Gastroesophageal sphincter (tissue), 4 donors: Measurements from ENCODE around the gene IRAK2. TPM values are rescaled to one million over a fixed set of nuclear protein-coding genes. Genes with fewer than 3 reads are reported as not detected.

ENCODE experiments used
- ATAC-seq: fragments of 150-250 bp; one replicate; pipeline ENCODE4 v1.9.1; 2016; ENCODE audit warnings: mild to moderate bottlenecking, moderate library complexity
- H3K27ac ChIP-seq, 4 donors: fragments of 200-600 bp; sonication (generic) in 3 of 4; 1 replicate in 3 of 4; 2 replicates in 1 of 4; pipeline ENCODE4 v1.5.1; 2016 to 2019
- H3K27me3 ChIP-seq: fragments of 200-600 bp; sonication (generic); one replicate; pipeline ENCODE4 v1.5.1; 2019
- H3K36me3 ChIP-seq, 2 donors: fragments of 200-600 bp; sonication (generic); one replicate each; pipeline ENCODE4 v1.5.1; 2019; ENCODE audit warnings: control low read depth in 1 of 2
- H3K4me1 ChIP-seq, 3 donors: fragments of 200-600 bp; sonication (generic); 1 replicate in 2 of 3; 2 replicates in 1 of 3; pipeline ENCODE4 v1.5.1; 2016 to 2019; ENCODE audit warnings: control low read depth in 2 of 3
- H3K4me3 ChIP-seq, 2 donors: fragments of 200-600 bp; sonication (generic); one replicate each; pipeline ENCODE4 v1.5.1; 2019; ENCODE audit warnings: mild to moderate bottlenecking in 1 of 2, moderate library complexity in 1 of 2
- H3K9me3 ChIP-seq, 3 donors: fragments of 200-600 bp; sonication (generic); one replicate each; pipeline ENCODE4 v1.5.1; 2017 to 2019; ENCODE audit warnings: control low read depth in 2 of 3
- CTCF ChIP-seq, 4 experiments: fragments of 200-600 bp in 2 of 4; fragments of 450-650 bp in 2 of 4; sonication (generic) in 1 of 4; IDR thresholded peaks; one replicate each; pipeline ENCODE4 v1.5.1; 2017 to 2019; ENCODE audit warnings: antibody characterized with exemption in 4 of 4, mild to moderate bottlenecking in 2 of 4, moderate library complexity in 2 of 4
- EP300 ChIP-seq: sonication (generic); formaldehyde crosslinking; IDR thresholded peaks from one replicate; pipeline ENCODE4 v1.6.1; 2017; ENCODE audit warnings: antibody characterized with exemption, mild to moderate bottlenecking
- POLR2A ChIP-seq, 2 donors: fragments of 450-650 bp; IDR thresholded peaks; one replicate each; pipeline ENCODE4 v1.6.1; 2017; ENCODE audit warnings: antibody characterized with exemption in 2 of 2, mild to moderate bottlenecking in 2 of 2, moderate library complexity in 1 of 2
- POLR2AphosphoS5 ChIP-seq: sonication (generic); formaldehyde crosslinking; IDR thresholded peaks from one replicate; pipeline ENCODE4 v1.6.1; 2017; ENCODE audit warnings: antibody characterized with exemption
- WGBS, 2 donors: methylation state at CpG; one replicate each; pipeline ENCODE4 v1.1.5; 2018; ENCODE audit warnings: low coverage in 1 of 2; 5-methylcytosine and 5-hydroxymethylcytosine counted together
- total RNA-seq, 4 donors: library from RNA; depleted of rRNA; stranded (reverse); fragments of >200 nt; gene quantifications; one replicate each; pipeline ENCODE4 v1.1.0, GENCODE V29; 2016

The IRAK2 gene
- total RNA-seq, 4 donors from 2014 or later, result 2.2 to 4.4 (median 3.3) TPM

DNA sequence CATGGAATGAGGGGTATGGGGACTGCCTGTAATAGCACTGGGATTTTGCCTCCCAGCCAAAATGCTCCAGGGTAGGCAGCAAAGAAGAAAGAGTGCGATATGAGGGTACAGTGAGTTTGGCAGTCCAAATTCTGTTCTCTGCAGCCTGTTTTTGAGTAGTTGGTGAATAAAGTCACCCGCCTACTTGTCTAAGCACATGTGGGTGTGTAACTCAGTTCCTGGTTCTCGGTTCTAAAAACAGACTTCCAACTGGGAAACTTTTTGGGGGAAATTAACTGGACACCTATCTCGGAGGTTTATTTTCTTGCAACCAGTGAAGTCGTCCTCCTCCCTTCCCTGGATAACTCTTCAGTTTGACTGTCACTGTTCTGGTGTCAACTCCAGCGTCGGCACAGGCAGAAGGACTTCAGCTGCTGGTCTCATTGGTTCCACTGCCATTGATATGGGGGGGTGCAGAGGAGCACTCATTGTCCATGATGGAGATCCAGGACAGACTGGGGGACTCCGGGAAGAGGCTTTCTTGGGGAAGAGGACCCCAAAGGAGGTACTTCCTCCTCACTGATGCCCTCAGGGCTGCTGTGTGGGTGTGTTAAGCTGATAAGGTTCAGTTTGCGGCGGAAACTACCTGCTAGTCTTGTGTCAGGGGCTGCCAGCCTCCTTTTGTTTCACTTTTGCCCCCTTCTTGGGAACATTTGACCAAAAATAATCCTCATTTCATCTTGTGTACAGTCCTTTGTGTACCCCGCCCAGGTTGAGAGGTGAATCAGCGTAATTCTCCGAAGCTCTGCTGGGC is 114.9 kb downstream of the IRAK2 start:
- Histone ChIP-seq H3K27ac (no peak overlapping the region), H3K4me3 (no peak overlapping the region), H3K27me3 (no peaks in the 10 kb centered on the region), H3K36me3 (peaks cover 0 to 93% of the 10 kb centered on the region in 2 donors), H3K9me3 (no peaks in the 10 kb centered on the region), H3K4me1 (peaks cover 0 to under 1% (median under 1%) of the 10 kb centered on the region in 3 donors)
- no peak for ATAC-seq
- 86 to 89% methylated on average over 6 to 9 of the region's 13 CpGs for WGBS, 2 donors
- TF ChIP-seq POLR2AphosphoS5 (no peak), CTCF (IDR thresholded peaks at IDR 0.05) (no peak), EP300 (no peak), POLR2A (IDR thresholded peaks at IDR 0.05) (no peak)

- Histone ChIP-seq H3K9me3 (no peaks in the 10 kb centered on the region), H3K4me3 (no peak overlapping the region), H3K4me1 (no peaks in the 10 kb centered on the region), H3K27me3 (no peaks in the 10 kb centered on the region), H3K36me3 (peaks cover 0 to 90% of the 10 kb centered on the region in 2 donors), H3K27ac (no peak overlapping the region)
- TF ChIP-seq POLR2AphosphoS5, result no peak
- no peak for TF ChIP-seq POLR2A (IDR thresholded peaks at IDR 0.05)
- no peak for TF ChIP-seq EP300
- TF ChIP-seq CTCF (IDR thresholded peaks at IDR 0.05), result no peak
- ATAC-seq, result no peak
- 71 to 75% methylated on average over 1 to 3 of the region's 5 CpGs for WGBS, 2 donors
These were observed 115.4 kb downstream of the IRAK2 start for GRCh38 chr3:10280177-10280529.

DNA sequence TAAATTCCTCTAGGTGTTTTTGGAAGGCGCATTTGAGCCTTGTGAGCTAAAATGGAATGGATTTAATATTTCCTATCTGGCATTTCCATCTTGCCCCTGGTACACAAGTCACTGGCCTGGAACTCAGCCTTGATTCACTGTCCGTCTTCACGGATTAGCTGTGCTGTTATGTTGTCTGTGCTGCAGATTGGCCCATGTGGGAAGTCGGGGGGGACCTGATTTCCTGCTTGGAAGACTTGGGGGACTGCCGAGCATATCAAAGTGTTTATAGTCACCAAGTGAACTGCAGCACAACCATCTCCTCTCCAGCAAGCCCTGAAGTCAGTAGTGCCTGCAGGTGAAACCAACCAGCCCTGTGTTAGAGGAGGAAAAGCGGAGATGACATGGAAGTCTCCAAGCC is 115.9 kb downstream of the IRAK2 start:
- 69 to 84% methylated on average over 4 to 5 of the region's 6 CpGs for WGBS, 2 donors
- Histone ChIP-seq H3K36me3 (peaks cover 0 to 89% of the 10 kb centered on the region in 2 donors), H3K27ac (no peak overlapping the region), H3K4me1 (no peaks in the 10 kb centered on the region), H3K9me3 (no peaks in the 10 kb centered on the region), H3K4me3 (no peak overlapping the region), H3K27me3 (no peaks in the 10 kb centered on the region)
- ATAC-seq, result no peak
- TF ChIP-seq POLR2AphosphoS5, result no peak
- TF ChIP-seq EP300, result no peak
- no peak for TF ChIP-seq CTCF (IDR thresholded peaks at IDR 0.05)
- no peak for TF ChIP-seq POLR2A (IDR thresholded peaks at IDR 0.05)

GRCh38 chr3:10281951-10282350 is 117.2 kb downstream of the IRAK2 start:
- no peak for ATAC-seq
- Histone ChIP-seq H3K9me3 (no peaks in the 10 kb centered on the region), H3K4me1 (no peaks in the 10 kb centered on the region), H3K27ac (no peak overlapping the region), H3K4me3 (no peak overlapping the region), H3K36me3 (peaks cover 0 to 87% of the 10 kb centered on the region in 2 donors), H3K27me3 (no peaks in the 10 kb centered on the region)
- 67 to 81% methylated on average over 3 of the region's 5 CpGs for WGBS, 2 donors
- TF ChIP-seq EP300 (no peak), POLR2A (IDR thresholded peaks at IDR 0.05) (no peak), CTCF (IDR thresholded peaks at IDR 0.05) (no peak), POLR2AphosphoS5 (no peak)

DNA sequence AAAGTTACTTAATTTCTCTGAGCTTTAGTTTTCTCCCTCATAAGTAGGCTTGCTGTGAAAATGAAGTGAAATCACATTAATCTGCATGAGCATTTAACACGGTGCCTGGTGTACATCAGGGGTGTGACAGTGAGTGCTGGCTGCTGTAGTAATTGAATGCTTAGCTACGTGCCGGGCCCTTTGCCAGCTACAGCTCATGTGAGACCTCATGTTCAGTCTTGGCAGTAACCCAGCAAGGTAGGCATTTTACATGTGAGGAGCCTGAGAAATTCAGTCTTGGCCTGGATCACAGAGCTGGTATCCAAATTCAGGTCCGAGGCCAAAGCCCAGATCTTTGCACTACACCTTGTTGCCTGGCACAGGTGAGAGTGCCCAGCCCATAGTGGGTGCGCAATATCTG is 118.9 kb downstream of the IRAK2 start:
- TF ChIP-seq EP300, result no peak
- TF ChIP-seq CTCF (IDR thresholded peaks at IDR 0.05), result no peak
- no peak for TF ChIP-seq POLR2A (IDR thresholded peaks at IDR 0.05)
- no peak for TF ChIP-seq POLR2AphosphoS5
- Histone ChIP-seq H3K9me3 (no peaks in the 10 kb centered on the region), H3K4me3 (no peak overlapping the region), H3K4me1 (no peaks in the 10 kb centered on the region), H3K36me3 (peaks cover 0 to 78% of the 10 kb centered on the region in 2 donors), H3K27ac (no peak overlapping the region), H3K27me3 (no peaks in the 10 kb centered on the region)
- WGBS, 2 donors, result 24 to 49% methylated on average over 2 to 3 of the region's 5 CpGs
- no peak for ATAC-seq
